NCI-H187 treated with DMSO at 0.1 percent for 48 hours (cell line): ENCODE results near the gene RPRD1A.
A peak's percentile ranks its signal among the peaks of the same experiment; 100 is the strongest.
"Not testable (repeated sequence)": the region's sequence is repeated elsewhere in the genome, so short reads cannot be mapped to it uniquely, and the experiment has no call there.

Experiments used
- DNase-seq: peaks from one replicate; lab custom pipeline; 2025; lab: John Stamatoyannopoulos, UW

RPRD1A gene

GRCh38 chr18:36067055-36067957 is at the start of gene RPRD1A:
RPRD1A (minus strand) TSS chr18:36067559; CDS start chr18:36067404, 155 bp downstream.
- peak; percentile 79 for DNase-seq

- DNase-seq, result not testable (repeated sequence)
These were observed 49.4 kb upstream of the RPRD1A start for GRCh38 chr18:36116771-36117170.

- DNase-seq, result no peak
These were observed 47.4 kb upstream of the RPRD1A start for GRCh38 chr18:36114738-36115137.

GRCh38 chr18:36114251-36114650 is 46.9 kb upstream of the RPRD1A start:
- DNase-seq, result no peak

- DNase-seq, result no peak
These were observed 44.9 kb upstream of the RPRD1A start for GRCh38 chr18:36112302-36112701.

GRCh38 chr18:36109737-36110136 is 42.4 kb upstream of the RPRD1A start:
- DNase-seq, result no peak

GRCh38 chr18:36108601-36109000 is 41.2 kb upstream of the RPRD1A start:
- DNase-seq, result no peak

GRCh38 chr18:36108196-36108595 is 40.8 kb upstream of the RPRD1A start:
- DNase-seq, result no peak

GRCh38 chr18:36107477-36107876 is 40.1 kb upstream of the RPRD1A start:
- no peak for DNase-seq

GRCh38 chr18:36104749-36105148 is 37.4 kb upstream of the RPRD1A start:
- no peak for DNase-seq

- no peak for DNase-seq
These were observed 34.6 kb upstream of the RPRD1A start for GRCh38 chr18:36101943-36102342.

- DNase-seq, result no peak
These were observed 32.0 kb upstream of the RPRD1A start for GRCh38 chr18:36099311-36099710.

- DNase-seq, result no peak
These were observed 29.6 kb upstream of the RPRD1A start for GRCh38 chr18:36096955-36097354.

GRCh38 chr18:36095936-36096519 is 28.7 kb upstream of the RPRD1A start:
- DNase-seq, result no peak

GRCh38 chr18:36094431-36094830 is 27.1 kb upstream of the RPRD1A start:
- no peak for DNase-seq

GRCh38 chr18:36092116-36092515 is 24.8 kb upstream of the RPRD1A start:
- not testable (repeated sequence) for DNase-seq

- DNase-seq, result no peak
These were observed 21.6 kb upstream of the RPRD1A start for GRCh38 chr18:36089001-36089400.

GRCh38 chr18:36088256-36088655 is 20.9 kb upstream of the RPRD1A start:
- no peak for DNase-seq

- DNase-seq, result no peak
These were observed 18.8 kb upstream of the RPRD1A start for GRCh38 chr18:36086186-36086585.

- DNase-seq, result no peak
These were observed 17.8 kb upstream of the RPRD1A start for GRCh38 chr18:36085195-36085594.

GRCh38 chr18:36083729-36084128 is 16.4 kb upstream of the RPRD1A start:
- DNase-seq, result no peak

- DNase-seq, result not testable (repeated sequence)
These were observed 13.8 kb upstream of the RPRD1A start for GRCh38 chr18:36081118-36081517.

- DNase-seq, result no peak
These were observed 11.6 kb upstream of the RPRD1A start for GRCh38 chr18:36078751-36079529.
